Measurements from ENCODE around the gene DDX42. TPM values are rescaled to one million over a fixed set of nuclear protein-coding genes. Genes with fewer than 3 reads are reported as not detected.

The DDX42 gene
- total RNA-seq, 1 experiment from 2014 or later: 184 TPM

GRCh38 chr17:63780507-63780906, 6.5 kb downstream of the DDX42 start:
- no CpG with 5 or more reads among the region's 1 CpG for WGBS (ENCODE audit: extremely low coverage, insufficient read length, low lambda C conversion rate)

More at GRCh38 chr17:63780507-63780906, 6.5 kb downstream of the DDX42 start:
- no peak overlapping the region for H2BK5ac ChIP-seq (ENCODE audit: insufficient read length, low read length)
- DNase-seq: no peak
- no peak overlapping the region for H2AK5ac ChIP-seq (ENCODE audit: insufficient read length, low read length)
- no peaks in the 10 kb centered on the region; the same call in 1 of the 2 replicates for H3K4me1 ChIP-seq (ENCODE audit: insufficient read depth, low read length)
- no peak overlapping the region for H3K4ac ChIP-seq (ENCODE audit: low read depth, low read length)
- peaks cover 2% of the 10 kb centered on the region for H4K20me1 ChIP-seq (ENCODE audit: control insufficient read depth, insufficient read depth, insufficient read length)
- H3K9me3 Mint-ChIP-seq: no peaks in the 10 kb centered on the region
- no peak overlapping the region for H2BK120ac ChIP-seq (ENCODE audit: low read depth, low read length, poor library complexity, severe bottlenecking)
- H3K14ac ChIP-seq (ENCODE audit: insufficient read depth, low read length): no peak overlapping the region
- H2BK20ac ChIP-seq (ENCODE audit: low read depth, low read length, poor library complexity, severe bottlenecking): no peak overlapping the region
- H3K27ac Mint-ChIP-seq: 0 out of 7 replicates have a peak overlapping the region, but pooled peaks of 1 of the 3 experiments have one; percentile 8
- H3K4me3 Mint-ChIP-seq: no peak overlapping the region
- H2BK12ac ChIP-seq (ENCODE audit: insufficient read length, low read depth, low read length): no peak overlapping the region
- H3K56ac ChIP-seq (ENCODE audit: insufficient read length, low read depth, low read length): no peak overlapping the region
- H3K79me1 ChIP-seq (ENCODE audit: insufficient read depth, low read depth, low read length, poor library complexity, severe bottlenecking): no peaks in the 10 kb centered on the region
- H3T11ph ChIP-seq (ENCODE audit: low read length): no peak overlapping the region
- TF ChIP-seq, protein P1, sequence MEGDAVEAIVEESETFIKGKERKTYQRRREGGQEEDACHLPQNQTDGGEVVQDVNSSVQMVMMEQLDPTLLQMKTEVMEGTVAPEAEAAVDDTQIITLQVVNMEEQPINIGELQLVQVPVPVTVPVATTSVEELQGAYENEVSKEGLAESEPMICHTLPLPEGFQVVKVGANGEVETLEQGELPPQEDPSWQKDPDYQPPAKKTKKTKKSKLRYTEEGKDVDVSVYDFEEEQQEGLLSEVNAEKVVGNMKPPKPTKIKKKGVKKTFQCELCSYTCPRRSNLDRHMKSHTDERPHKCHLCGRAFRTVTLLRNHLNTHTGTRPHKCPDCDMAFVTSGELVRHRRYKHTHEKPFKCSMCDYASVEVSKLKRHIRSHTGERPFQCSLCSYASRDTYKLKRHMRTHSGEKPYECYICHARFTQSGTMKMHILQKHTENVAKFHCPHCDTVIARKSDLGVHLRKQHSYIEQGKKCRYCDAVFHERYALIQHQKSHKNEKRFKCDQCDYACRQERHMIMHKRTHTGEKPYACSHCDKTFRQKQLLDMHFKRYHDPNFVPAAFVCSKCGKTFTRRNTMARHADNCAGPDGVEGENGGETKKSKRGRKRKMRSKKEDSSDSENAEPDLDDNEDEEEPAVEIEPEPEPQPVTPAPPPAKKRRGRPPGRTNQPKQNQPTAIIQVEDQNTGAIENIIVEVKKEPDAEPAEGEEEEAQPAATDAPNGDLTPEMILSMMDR (conservative IDR thresholded peaks at IDR 0.05): no peak
- H3K23me2 ChIP-seq (ENCODE audit: insufficient read length, low read depth, low read length, poor library complexity, severe bottlenecking): peaks cover under 1% of the 10 kb centered on the region
- no peak overlapping the region for H4K5ac ChIP-seq (ENCODE audit: insufficient read length, low read depth, low read length)
- H3K36me3 Mint-ChIP-seq (ENCODE audit: insufficient read depth in 1 of 3, low read depth in 3 of 3): peaks cover 19 to 53% (median 52%) of the 10 kb centered on the region in 3 experiments; a peak in 6 of 7 replicates
- no peak overlapping the region for H3K9ac ChIP-seq (ENCODE audit: extremely low read depth, insufficient read length, low read length)
- H3K4me1 Mint-ChIP-seq: peaks cover 9 to 12% of the 10 kb centered on the region in 2 experiments
- H3K27me3 ChIP-seq (ENCODE audit: insufficient read depth, low read length): no peaks in the 10 kb centered on the region
- H3K9me3 ChIP-seq (ENCODE audit: control insufficient read depth, low read depth, low read length): no peaks in the 10 kb centered on the region
- no peak overlapping the region for H3K23ac ChIP-seq (ENCODE audit: insufficient read length, low read depth, low read length)
- no peak overlapping the region for H3K18ac ChIP-seq (ENCODE audit: insufficient read length, low read depth, low read length)
- H3K27ac ChIP-seq (ENCODE audit: insufficient read length, low read depth, low read length): no peak overlapping the region
- no peaks in the 10 kb centered on the region for H3K27me3 Mint-ChIP-seq (ENCODE audit: low read depth)
- peaks cover 68% of the 10 kb centered on the region for H3K79me2 ChIP-seq (ENCODE audit: insufficient read depth, low read length)
- H4K91ac ChIP-seq (ENCODE audit: insufficient read length, low read depth, low read length): no peak overlapping the region
- no peak overlapping the region for H3K4me2 ChIP-seq (ENCODE audit: insufficient read depth, insufficient read length, low read length)
- no peak overlapping the region for H2BK15ac ChIP-seq (ENCODE audit: low read depth, low read length)
- no peak overlapping the region for H2AFZ ChIP-seq (ENCODE audit: low read length)
- H4K8ac ChIP-seq (replicated peaks; ENCODE audit: insufficient read length, low read depth, low read length): no peak overlapping the region
